Mucosa of rectum (tissue), 2 donors: ENCODE measurements around the gene CASQ1.

ENCODE experiments used
- H3K27ac ChIP-seq, 2 donors: one replicate each; pipeline ENCODE4 v1.7.0; 2013; ENCODE audit warnings: inconsistent platforms in 2 of 2, low read depth in 2 of 2, low read length in 2 of 2
- H3K27me3 ChIP-seq, 2 donors: one replicate each; pipeline ENCODE4 v1.7.0; 2013; ENCODE audit warnings: low read length in 2 of 2; ENCODE audit not compliant: control insufficient read depth in 2 of 2, insufficient read depth in 2 of 2
- H3K36me3 ChIP-seq, 2 donors: one replicate each; pipeline ENCODE4 v1.7.0; 2013; ENCODE audit warnings: low read length in 2 of 2; ENCODE audit not compliant: control insufficient read depth in 2 of 2, insufficient read depth in 2 of 2
- H3K4me1 ChIP-seq, 2 donors: one replicate each; pipeline ENCODE4 v1.7.0; 2013; ENCODE audit warnings: low read length in 2 of 2, mild to moderate bottlenecking in 1 of 2; ENCODE audit not compliant: control insufficient read depth in 2 of 2, insufficient read depth in 2 of 2
- H3K4me3 ChIP-seq, 2 donors: one replicate each; pipeline ENCODE4 v1.7.0; 2013; ENCODE audit warnings: low read length in 2 of 2
- H3K9ac ChIP-seq, 2 donors: one replicate each; pipeline ENCODE4 v1.7.0; 2013; ENCODE audit warnings: low read length in 2 of 2, low read depth in 1 of 2, mild to moderate bottlenecking in 1 of 2
- H3K9me3 ChIP-seq, 2 donors: one replicate each; pipeline ENCODE4 v1.7.0; 2013; ENCODE audit warnings: low read length in 2 of 2; ENCODE audit not compliant: control insufficient read depth in 2 of 2
- donor health status: healthy.
- donor health status: Normal muscosa, but diverticular disease.

Gene CASQ1

GRCh38 chr1:160186246-160186645 is 4.1 kb upstream of the CASQ1 start:
- no peaks in the 10 kb centered on the region for H3K9me3 ChIP-seq
- no peaks in the 10 kb centered on the region for H3K27me3 ChIP-seq
- H3K4me3 ChIP-seq, result no peak overlapping the region
- H3K36me3 ChIP-seq, result no peaks in the 10 kb centered on the region
- H3K4me1 ChIP-seq, result no peaks in the 10 kb centered on the region
- H3K27ac ChIP-seq, result no peak overlapping the region
- H3K9ac ChIP-seq, result no peak overlapping the region

DNA sequence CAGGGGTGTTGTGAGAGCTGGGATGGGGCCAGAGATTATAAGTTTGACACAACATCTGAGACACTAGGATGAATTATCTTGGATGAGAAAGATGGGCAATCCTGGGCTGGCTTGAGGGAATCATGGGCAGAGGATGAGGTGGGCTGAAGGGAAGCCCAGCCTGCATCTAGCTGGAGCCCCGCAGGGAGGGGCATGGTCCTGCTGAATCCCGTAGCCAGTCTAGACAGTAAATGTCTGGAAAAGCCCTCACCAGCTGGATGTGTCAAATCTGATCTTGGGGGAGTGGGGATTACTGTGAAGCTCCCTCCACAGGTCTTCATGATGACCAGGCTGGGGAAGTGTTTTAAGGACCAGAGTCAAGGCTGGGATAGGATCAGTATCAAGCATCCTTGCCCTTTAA is 3.6 kb upstream of the CASQ1 start:
- no peaks in the 10 kb centered on the region for H3K36me3 ChIP-seq
- H3K27ac ChIP-seq, result no peak overlapping the region
- no peaks in the 10 kb centered on the region for H3K4me1 ChIP-seq
- H3K9me3 ChIP-seq, result no peaks in the 10 kb centered on the region
- H3K9ac ChIP-seq, result no peak overlapping the region
- H3K4me3 ChIP-seq, result no peak overlapping the region
- no peaks in the 10 kb centered on the region for H3K27me3 ChIP-seq

GRCh38 chr1:160187407-160187806 is 3.0 kb upstream of the CASQ1 start:
- no peak overlapping the region for H3K27ac ChIP-seq
- H3K9ac ChIP-seq, result no peak overlapping the region
- no peaks in the 10 kb centered on the region for H3K9me3 ChIP-seq
- H3K4me1 ChIP-seq, result no peaks in the 10 kb centered on the region
- H3K27me3 ChIP-seq, result no peaks in the 10 kb centered on the region
- no peak overlapping the region for H3K4me3 ChIP-seq
- H3K36me3 ChIP-seq, result no peaks in the 10 kb centered on the region

GRCh38 chr1:160188341-160188740 is 2.0 kb upstream of the CASQ1 start:
- Histone ChIP-seq H3K27ac (no peak overlapping the region), H3K36me3 (no peaks in the 10 kb centered on the region), H3K4me1 (peaks cover 2% of the 10 kb centered on the region in 2 donors), H3K9ac (no peak overlapping the region), H3K9me3 (no peaks in the 10 kb centered on the region), H3K4me3 (no peak overlapping the region), H3K27me3 (no peaks in the 10 kb centered on the region)

GRCh38 chr1:160191756-160192155 is 1.4 kb downstream of the CASQ1 start:
- Histone ChIP-seq H3K4me1 (peaks cover 5% of the 10 kb centered on the region in 2 donors), H3K9me3 (no peaks in the 10 kb centered on the region), H3K27ac (no peak overlapping the region), H3K27me3 (no peaks in the 10 kb centered on the region), H3K36me3 (no peaks in the 10 kb centered on the region), H3K4me3 (no peak overlapping the region), H3K9ac (no peak overlapping the region)

DNA sequence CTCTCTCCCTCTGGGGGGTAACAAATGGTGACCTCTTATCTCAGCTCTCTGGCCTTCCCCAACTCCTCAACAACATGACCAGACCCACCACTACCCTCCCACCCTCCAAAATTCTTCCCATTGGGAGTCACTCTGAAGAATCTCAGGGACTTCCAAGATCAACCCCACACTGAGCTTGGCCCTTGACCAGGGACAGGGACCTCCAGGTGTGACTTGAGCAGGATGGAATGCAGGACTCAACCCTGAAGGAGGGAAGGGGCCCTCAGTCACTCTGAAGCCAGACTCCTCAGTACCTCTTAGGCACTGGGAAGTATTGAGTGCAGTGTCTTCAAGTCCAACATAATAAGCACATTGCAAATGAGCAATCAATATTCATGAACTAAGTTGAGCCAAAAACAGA is 1.9 kb downstream of the CASQ1 start:
- Histone ChIP-seq H3K27ac (no peak overlapping the region), H3K36me3 (no peaks in the 10 kb centered on the region), H3K4me1 (peaks cover 5% of the 10 kb centered on the region in 2 donors), H3K9me3 (no peaks in the 10 kb centered on the region), H3K9ac (no peak overlapping the region), H3K27me3 (no peaks in the 10 kb centered on the region), H3K4me3 (no peak overlapping the region)

DNA sequence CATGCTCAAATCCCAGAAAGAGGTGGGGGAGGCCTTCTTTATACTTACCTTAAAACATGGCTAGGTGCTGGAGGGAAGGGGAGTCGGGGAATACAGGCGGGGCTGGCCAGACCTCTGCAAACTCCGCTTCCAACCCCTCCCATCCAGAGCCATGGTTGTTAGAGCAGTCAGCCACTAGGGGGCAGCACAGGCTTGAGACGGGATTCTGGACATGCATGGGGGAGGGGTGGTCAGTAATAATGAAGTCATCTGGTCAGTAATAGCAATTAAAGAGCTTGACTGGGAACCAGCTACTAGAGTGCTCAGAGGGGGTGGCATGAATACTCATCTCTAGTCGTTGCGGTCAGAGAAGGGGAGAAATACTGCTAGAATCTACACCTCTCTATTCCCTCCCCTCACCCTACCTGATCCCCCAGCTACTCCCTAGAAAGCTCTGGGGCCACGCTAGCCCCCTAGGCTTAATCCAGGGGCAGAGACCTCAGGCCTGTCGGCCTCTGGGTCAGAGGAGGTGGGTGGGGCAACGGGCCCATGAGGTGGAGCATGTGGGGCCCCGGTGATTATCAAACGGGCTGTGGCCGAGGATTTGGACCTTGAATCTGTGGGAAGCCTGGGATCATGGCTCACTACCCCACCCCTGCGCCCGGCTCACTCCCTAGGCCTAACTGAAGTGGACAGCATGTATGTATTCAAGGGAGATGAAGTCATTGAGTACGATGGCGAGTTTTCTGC is 2.9 kb downstream of the CASQ1 start:
- Histone ChIP-seq H3K9me3 (no peaks in the 10 kb centered on the region), H3K4me1 (peaks cover 5% of the 10 kb centered on the region in 2 donors), H3K9ac (peak overlapping the region; percentile 18 to 36), H3K36me3 (no peaks in the 10 kb centered on the region), H3K4me3 (no peak overlapping the region), H3K27ac (no peak overlapping the region), H3K27me3 (no peaks in the 10 kb centered on the region)

- H3K27me3 ChIP-seq, result no peaks in the 10 kb centered on the region
- H3K4me1 ChIP-seq, result peaks cover 5% of the 10 kb centered on the region in 2 donors
- no peaks in the 10 kb centered on the region for H3K36me3 ChIP-seq
- H3K27ac ChIP-seq, result no peak overlapping the region
- no peaks in the 10 kb centered on the region for H3K9me3 ChIP-seq
- no peak overlapping the region for H3K4me3 ChIP-seq
- H3K9ac ChIP-seq, result no peak overlapping the region
Measured at GRCh38 chr1:160193832-160194736, 3.7 kb downstream of the CASQ1 start.

DNA sequence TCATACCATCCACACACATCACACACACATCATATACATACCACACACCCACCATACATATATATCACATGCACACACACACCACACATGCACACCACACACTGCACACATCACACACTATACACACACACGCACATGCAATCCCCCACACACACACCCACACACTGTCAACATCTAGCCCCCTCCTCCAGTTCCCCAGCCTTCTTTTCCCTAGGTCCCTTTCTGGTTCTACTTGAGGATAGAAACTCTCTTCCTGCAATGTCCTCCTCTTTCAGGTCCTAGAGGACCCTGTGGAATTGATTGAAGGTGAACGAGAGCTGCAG is 4.3 kb downstream of the CASQ1 start:
- no peaks in the 10 kb centered on the region for H3K36me3 ChIP-seq
- H3K4me3 ChIP-seq, result no peak overlapping the region
- no peaks in the 10 kb centered on the region for H3K27me3 ChIP-seq
- H3K9me3 ChIP-seq, result no peaks in the 10 kb centered on the region
- H3K4me1 ChIP-seq, result peaks cover 5% of the 10 kb centered on the region in 2 donors
- H3K9ac ChIP-seq, result no peak overlapping the region
- no peak overlapping the region for H3K27ac ChIP-seq

- Histone ChIP-seq H3K4me3 (no peak overlapping the region), H3K27ac (no peak overlapping the region), H3K9me3 (no peaks in the 10 kb centered on the region), H3K4me1 (peaks cover 5% of the 10 kb centered on the region in 2 donors), H3K9ac (no peak overlapping the region), H3K36me3 (no peaks in the 10 kb centered on the region), H3K27me3 (no peaks in the 10 kb centered on the region)
Measured at GRCh38 chr1:160196143-160196542, 5.8 kb downstream of the CASQ1 start.
